NCI-H2081 treated with DMSO at 0.1 percent for 48 hours (cell line): ENCODE data around the gene COL16A1.
A peak's percentile ranks its signal among the peaks of the same experiment; 100 is the strongest.

Source experiments
- DNase-seq: peaks from one replicate; lab custom pipeline; 2025; lab: John Stamatoyannopoulos, UW

COL16A1 gene

GRCh38 chr1:31706384-31707058 lies 2.7 kb upstream of the COL16A1 start:
- DNase-seq = no peak

GRCh38 chr1:31705080-31705866 lies 1.5 kb upstream of the COL16A1 start:
- DNase-seq = no peak

GRCh38 chr1:31704271-31705079 lies 658 bp upstream of the COL16A1 start:
- peak; percentile 72 for DNase-seq

GRCh38 chr1:31702836-31703404 lies 897 bp downstream of the COL16A1 start:
- no peak for DNase-seq

- DNase-seq = no peak
Measured at GRCh38 chr1:31701091-31701736, 2.6 kb downstream of the COL16A1 start.

- no peak for DNase-seq
Measured at GRCh38 chr1:31700468-31701090, 3.2 kb downstream of the COL16A1 start.

GRCh38 chr1:31699341-31699891 lies 4.4 kb downstream of the COL16A1 start:
- no peak for DNase-seq

GRCh38 chr1:31697369-31697984 lies 6.3 kb downstream of the COL16A1 start:
- DNase-seq = no peak

GRCh38 chr1:31696242-31696641 lies 7.6 kb downstream of the COL16A1 start:
- DNase-seq = no peak

- DNase-seq = no peak
Measured at GRCh38 chr1:31695327-31695726, 8.5 kb downstream of the COL16A1 start.

GRCh38 chr1:31694964-31695313 lies 8.9 kb downstream of the COL16A1 start:
- DNase-seq = no peak

GRCh38 chr1:31694069-31694963 lies 9.5 kb downstream of the COL16A1 start:
- DNase-seq = no peak

- DNase-seq = no peak
Measured at GRCh38 chr1:31693231-31693630, 10.6 kb downstream of the COL16A1 start.

GRCh38 chr1:31691951-31692350 lies 11.9 kb downstream of the COL16A1 start:
- DNase-seq = no peak

GRCh38 chr1:31691446-31691845 lies 12.4 kb downstream of the COL16A1 start:
- no peak for DNase-seq

GRCh38 chr1:31690921-31691320 lies 12.9 kb downstream of the COL16A1 start:
- no peak for DNase-seq

- DNase-seq = no peak
Measured at GRCh38 chr1:31689854-31690253, 14.0 kb downstream of the COL16A1 start.

GRCh38 chr1:31689379-31689778 lies 14.4 kb downstream of the COL16A1 start:
- DNase-seq = no peak

GRCh38 chr1:31688233-31688918 lies 15.4 kb downstream of the COL16A1 start:
- DNase-seq = no peak
